ENCODE results near the gene FAM131A. TPM values are rescaled to one million over a fixed set of nuclear protein-coding genes. Genes with fewer than 3 reads are reported as not detected.

FAM131A gene
- total and polyA plus RNA-seq, 9 of the 15 experiments (the other 6 are each of a cell fraction or from before 2014, with no cell fraction given): 0.48 to 11.1 (median 4.3) TPM

- no peak for TF ChIP-seq PBX2 (CRISPR knock-in tag; IDR thresholded peaks at IDR 0.05; ENCODE audit: low read depth)
- TF ChIP-seq PBX2 (tag; conservative IDR thresholded peaks at IDR 0.05; ENCODE audit: low read depth): no peak
- no peak for TF ChIP-seq BRD9 (IDR thresholded peaks at IDR 0.05; ENCODE audit: low read depth, partially characterized antibody)
- TF ChIP-seq ZNF3 (CRISPR knock-in tag; IDR thresholded peaks at IDR 0.05): no peak
- peak; percentile 43 to 88; a peak in 3 of 4 replicates for TF ChIP-seq SIN3A (IDR thresholded peaks at IDR 0.05; ENCODE audit: borderline replicate concordance in 2 of 2, control insufficient read depth in 1 of 2, low read depth in 2 of 2, low read length in 2 of 2)
- no peak for TF ChIP-seq ZNF764 (CRISPR knock-in tag; IDR thresholded peaks at IDR 0.05; ENCODE audit: low read depth)
- no peak for TF ChIP-seq PRMT5 (CRISPR knock-in tag; IDR thresholded peaks at IDR 0.05)
- TF ChIP-seq SRSF1 (IDR thresholded peaks at IDR 0.05; ENCODE audit: low read depth, low read length): no peak
- TF ChIP-seq L3MBTL2 (IDR thresholded peaks at IDR 0.05): no peak
- TF ChIP-seq ETS1 (conservative IDR thresholded peaks at IDR 0.05; ENCODE audit: control insufficient read depth, low read depth, low read length): peak; percentile 52
- no peak for TF ChIP-seq SRSF3 (IDR thresholded peaks at IDR 0.05; ENCODE audit: insufficient read depth, low read length)
- TF ChIP-seq HDGF (IDR thresholded peaks at IDR 0.05): 0 out of 2 replicates have a peak, but pooled peaks have one; percentile 34
- no peak for TF ChIP-seq ZNF354B (CRISPR knock-in tag; IDR thresholded peaks at IDR 0.05)
- TF ChIP-seq ATF2 (CRISPR knock-in tag; IDR thresholded peaks at IDR 0.05): no peak
- TF ChIP-seq HMGN3 (IDR thresholded peaks at IDR 0.05; ENCODE audit: borderline replicate concordance, extremely low read depth, insufficient read length, low read depth, low read length): peak; percentile 43
- TF ChIP-seq RBM25 (IDR thresholded peaks at IDR 0.05; ENCODE audit: low read depth, low read length, severe bottlenecking): peak; percentile 31
- no peak for TF ChIP-seq CREB5 (CRISPR knock-in tag; IDR thresholded peaks at IDR 0.05)
- TF ChIP-seq RBM17 (IDR thresholded peaks at IDR 0.05; ENCODE audit: borderline replicate concordance, low read depth, low read length): no peak
- peak; percentile 71; the same call in 1 of the 2 replicates for TF ChIP-seq TGIF2 (CRISPR knock-in tag; IDR thresholded peaks at IDR 0.05)
- TF ChIP-seq RBFOX2 (IDR thresholded peaks at IDR 0.05; ENCODE audit: low read depth, low read length): peak; percentile 91
- TF ChIP-seq ZNF23 (CRISPR knock-in tag; IDR thresholded peaks at IDR 0.05): no peak
Measured at GRCh38 chr3:184314700-184315542, 22.5 kb upstream of the FAM131A start (continued).
